Sigmoid colon (tissue), 4 donors: Measurements from ENCODE around the gene URB2.

Experiments used
- EP300 ChIP-seq, 4 donors: sonication (generic); formaldehyde crosslinking; IDR thresholded peaks; one replicate each; pipeline ENCODE4 v1.6.1; 2017; ENCODE audit warnings: antibody characterized with exemption in 4 of 4
- POLR2A ChIP-seq, 2 donors: fragments of 450-650 bp; IDR thresholded peaks; one replicate each; pipeline ENCODE4 v1.6.1; 2016; ENCODE audit warnings: antibody characterized with exemption in 2 of 2, mild to moderate bottlenecking in 2 of 2, moderate library complexity in 2 of 2
- POLR2AphosphoS5 ChIP-seq, 4 donors: sonication (generic); formaldehyde crosslinking; IDR thresholded peaks; one replicate each; pipeline ENCODE4 v1.6.1; 2017; ENCODE audit warnings: antibody characterized with exemption in 4 of 4
- TF ChIP-seq, protein P1 (sequence below), 4 experiments: fragments of 450-650 bp in 3 of 4; fragments of 200-600 bp in 1 of 4; IDR thresholded peaks; one replicate each; pipeline ENCODE4 v1.5.1; 2016 to 2019; ENCODE audit warnings: antibody characterized with exemption in 4 of 4, mild to moderate bottlenecking in 3 of 4, moderate library complexity in 2 of 4

DNA sequence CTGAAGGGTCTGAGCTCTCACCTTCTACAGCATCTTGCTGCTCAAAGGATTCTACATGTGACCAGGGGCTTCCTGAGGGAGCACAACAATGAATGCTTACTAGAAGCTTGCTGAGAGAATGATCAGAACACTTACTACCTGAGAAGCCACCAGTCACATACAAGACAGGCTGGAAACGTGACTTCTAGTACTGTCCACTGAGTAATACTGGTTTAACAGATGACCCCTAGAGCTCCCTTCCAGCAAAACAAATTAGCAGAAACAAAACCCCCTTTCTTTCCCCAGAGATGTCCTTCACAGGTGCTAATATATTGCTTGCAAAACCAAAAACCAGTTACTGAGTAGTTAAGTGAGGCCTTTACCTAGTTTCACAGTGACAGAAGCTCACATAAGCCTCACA, 2.2 kb upstream of the URB2 start:
- TF ChIP-seq, protein P1, sequence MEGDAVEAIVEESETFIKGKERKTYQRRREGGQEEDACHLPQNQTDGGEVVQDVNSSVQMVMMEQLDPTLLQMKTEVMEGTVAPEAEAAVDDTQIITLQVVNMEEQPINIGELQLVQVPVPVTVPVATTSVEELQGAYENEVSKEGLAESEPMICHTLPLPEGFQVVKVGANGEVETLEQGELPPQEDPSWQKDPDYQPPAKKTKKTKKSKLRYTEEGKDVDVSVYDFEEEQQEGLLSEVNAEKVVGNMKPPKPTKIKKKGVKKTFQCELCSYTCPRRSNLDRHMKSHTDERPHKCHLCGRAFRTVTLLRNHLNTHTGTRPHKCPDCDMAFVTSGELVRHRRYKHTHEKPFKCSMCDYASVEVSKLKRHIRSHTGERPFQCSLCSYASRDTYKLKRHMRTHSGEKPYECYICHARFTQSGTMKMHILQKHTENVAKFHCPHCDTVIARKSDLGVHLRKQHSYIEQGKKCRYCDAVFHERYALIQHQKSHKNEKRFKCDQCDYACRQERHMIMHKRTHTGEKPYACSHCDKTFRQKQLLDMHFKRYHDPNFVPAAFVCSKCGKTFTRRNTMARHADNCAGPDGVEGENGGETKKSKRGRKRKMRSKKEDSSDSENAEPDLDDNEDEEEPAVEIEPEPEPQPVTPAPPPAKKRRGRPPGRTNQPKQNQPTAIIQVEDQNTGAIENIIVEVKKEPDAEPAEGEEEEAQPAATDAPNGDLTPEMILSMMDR (IDR thresholded peaks at IDR 0.05) = no peak
- TF ChIP-seq EP300 (IDR thresholded peaks at IDR 0.05) (no peak), POLR2A (IDR thresholded peaks at IDR 0.05) (no peak), POLR2AphosphoS5 (IDR thresholded peaks at IDR 0.05) (no peak)
